Neural progenitor cell (in vitro differentiated cells): ENCODE results near the gene TLCD2. TPM values are rescaled to one million over a fixed set of nuclear protein-coding genes. Genes with fewer than 3 reads are reported as not detected.
"Not testable (repeated sequence)": the region's sequence is repeated elsewhere in the genome, so short reads cannot be mapped to it uniquely, and the experiment has no call there.

Experiments
- DNase-seq: peaks from one replicate; pipeline ENCODE4 v3.0.0-alpha.2; 2016; ENCODE audit warnings: low spot score
- H2AFZ ChIP-seq: fragments of 200-600 bp; sonication (generic); replicated peaks from 2 replicates; pipeline ENCODE4 v1.6.1; 2016; ENCODE audit warnings: antibody characterized with exemption
- H3F3A ChIP-seq: fragments of 200-600 bp; sonication (generic); 2 replicates; pipeline ENCODE4 v1.6.1; 2016; ENCODE audit warnings: antibody characterized with exemption, low read depth
- H3K27ac ChIP-seq: fragments of 200-600 bp; sonication (generic); 2 replicates; pipeline ENCODE4 v1.5.1; 2016; ENCODE audit warnings: mild to moderate bottlenecking
- H3K27me3 ChIP-seq: fragments of 200-600 bp; sonication (generic); 2 replicates; pipeline ENCODE4 v1.6.1; 2016; ENCODE audit warnings: mild to moderate bottlenecking, moderate library complexity
- H3K36me3 ChIP-seq: fragments of 200-600 bp; sonication (generic); 2 replicates; pipeline ENCODE4 v1.5.1; 2016
- H3K4me1 ChIP-seq: fragments of 200-600 bp; sonication (generic); 2 replicates; pipeline ENCODE4 v1.6.1; 2016; ENCODE audit warnings: mixed run types
- H3K4me2 ChIP-seq: fragments of 200-600 bp; sonication (generic); 2 replicates; pipeline ENCODE4 v1.6.1; 2016
- H3K4me3 ChIP-seq: fragments of 200-600 bp; sonication (generic); 2 replicates; pipeline ENCODE4 v1.5.1; 2016
- H3K79me2 ChIP-seq: fragments of 200-600 bp; sonication (generic); 2 replicates; pipeline ENCODE4 v1.6.1; 2016; ENCODE audit warnings: low read depth
- H3K9ac ChIP-seq: fragments of 200-600 bp; sonication (generic); 2 replicates; pipeline ENCODE4 v1.6.1; 2016
- H3K9me3 ChIP-seq: fragments of 200-600 bp; sonication (generic); 2 replicates; pipeline ENCODE4 v1.5.1; 2016; ENCODE audit warnings: low read depth
- H4K20me1 ChIP-seq: fragments of 200-600 bp; sonication (generic); 2 replicates; pipeline ENCODE4 v1.6.1; 2016; ENCODE audit warnings: low read depth
- H3K27ac Mint-ChIP-seq: 3 replicates; pipeline ENCODE4 v1.8.0; 2021; ENCODE audit warnings: mixed read lengths
- H3K27me3 Mint-ChIP-seq: 2 replicates; pipeline ENCODE4 v1.8.0; 2022; ENCODE audit warnings: low read depth, mild to moderate bottlenecking, inconsistent platforms, moderate library complexity, mixed read lengths; ENCODE audit not compliant: insufficient read depth
- H3K36me3 Mint-ChIP-seq: 3 replicates; pipeline ENCODE4 v1.8.0; 2021; ENCODE audit warnings: mixed read lengths
- H3K4me1 Mint-ChIP-seq: 3 replicates; pipeline ENCODE4 v1.8.0; 2021; ENCODE audit warnings: mixed read lengths
- H3K4me3 Mint-ChIP-seq: 3 replicates; pipeline ENCODE4 v1.8.0; 2021; ENCODE audit warnings: mild to moderate bottlenecking, moderate library complexity, mixed read lengths
- H3K9me3 Mint-ChIP-seq: 3 replicates; pipeline ENCODE4 v1.8.0; 2020; ENCODE audit warnings: mixed read lengths
- CTCF ChIP-seq: fragments of 200-600 bp; sonication (generic); IDR thresholded peaks from 2 replicates; pipeline ENCODE4 v1.5.1; 2017; ENCODE audit warnings: antibody characterized with exemption, mild to moderate bottlenecking
- EZH2 ChIP-seq: fragments of 200-600 bp; sonication (generic); IDR thresholded peaks from 2 replicates; pipeline ENCODE4 v1.6.1; 2017; ENCODE audit warnings: antibody characterized with exemption, mild to moderate bottlenecking, moderate library complexity
- EZH2phosphoT487 ChIP-seq: fragments of 200-600 bp; sonication (generic); IDR thresholded peaks from 2 replicates; pipeline ENCODE4 v1.6.1; 2017; ENCODE audit warnings: antibody characterized with exemption
- total RNA-seq: library from RNA; depleted of rRNA; stranded (reverse); fragments of >200 nt; gene quantifications from 2 replicates; pipeline ENCODE4 v1.2.3, GENCODE V29; 2015; ENCODE audit warnings: low replicate concordance

The TLCD2 gene
- total RNA-seq, 1 donor from 2014 or later = 0.15 TPM

GRCh38 chr17:1673041-1673785 is 37.0 kb downstream of the TLCD2 start:
- H3K79me2 ChIP-seq = peaks cover 10% of the 10 kb centered on the region
- H3K36me3 ChIP-seq = peaks cover 28% of the 10 kb centered on the region
- peaks cover 44% of the 10 kb centered on the region for H3F3A ChIP-seq
- H3K9me3 ChIP-seq = no peaks in the 10 kb centered on the region
- Mint-ChIP-seq H3K4me1 (no peaks in the 10 kb centered on the region), H3K27ac (no peak overlapping the region), H3K4me3 (no peak overlapping the region), H3K9me3 (no peaks in the 10 kb centered on the region), H3K36me3 (peaks cover 52% of the 10 kb centered on the region), H3K27me3 (peaks cover 2% of the 10 kb centered on the region)
- no peak overlapping the region for H3K4me2 ChIP-seq
- no peaks in the 10 kb centered on the region for H3K4me1 ChIP-seq
- H3K27me3 ChIP-seq = no peaks in the 10 kb centered on the region
- no peak overlapping the region for H3K4me3 ChIP-seq
- no peak for TF ChIP-seq CTCF
- no peak for TF ChIP-seq EZH2phosphoT487
- TF ChIP-seq EZH2 = no peak
- peaks cover 51% of the 10 kb centered on the region for H4K20me1 ChIP-seq
- no peak overlapping the region for H3K27ac ChIP-seq
- H3K9ac ChIP-seq = no peak overlapping the region
- H2AFZ ChIP-seq = no peak overlapping the region
- DNase-seq = no peak

GRCh38 chr17:1663934-1664333 is 46.2 kb downstream of the TLCD2 start:
- not testable (repeated sequence) for H3K4me3 ChIP-seq, H3K4me1 Mint-ChIP-seq, H2AFZ ChIP-seq, H3K27me3 ChIP-seq, H3K9me3 Mint-ChIP-seq, H3K4me3 Mint-ChIP-seq, H3F3A ChIP-seq, H3K9ac ChIP-seq, H3K4me2 ChIP-seq, H3K27ac Mint-ChIP-seq, H3K4me1 ChIP-seq, H3K27ac ChIP-seq, H3K9me3 ChIP-seq, H3K27me3 Mint-ChIP-seq, DNase-seq
- Histone ChIP-seq H3K79me2 (peaks cover 44% of the 10 kb centered on the region), H3K36me3 (peaks cover 38% of the 10 kb centered on the region), H4K20me1 (peaks cover 30% of the 10 kb centered on the region)
- H3K36me3 Mint-ChIP-seq = peaks cover 49% of the 10 kb centered on the region

- no peak overlapping the region for H2AFZ ChIP-seq
- H3K4me1 ChIP-seq = no peaks in the 10 kb centered on the region
- no peaks in the 10 kb centered on the region for H3K9me3 Mint-ChIP-seq
- H3K4me3 ChIP-seq = no peak overlapping the region
- peaks cover 49% of the 10 kb centered on the region for H3K36me3 ChIP-seq
- peaks cover 26% of the 10 kb centered on the region for H3K79me2 ChIP-seq
- H3K36me3 Mint-ChIP-seq = peaks cover 55% of the 10 kb centered on the region
- H3K27ac Mint-ChIP-seq = no peak overlapping the region
- no peak overlapping the region for H3K9ac ChIP-seq
- TF ChIP-seq EZH2 (no peak), CTCF (no peak), EZH2phosphoT487 (no peak)
- H3K4me2 ChIP-seq = no peak overlapping the region
- H3K27me3 ChIP-seq = no peaks in the 10 kb centered on the region
- H3F3A ChIP-seq = peaks cover 8% of the 10 kb centered on the region
- no peak overlapping the region for H3K27ac ChIP-seq
- no peaks in the 10 kb centered on the region for H3K9me3 ChIP-seq
- no peak overlapping the region for H3K4me3 Mint-ChIP-seq
- no peaks in the 10 kb centered on the region for H3K4me1 Mint-ChIP-seq
- peaks cover 20% of the 10 kb centered on the region for H4K20me1 ChIP-seq
- peaks cover 4% of the 10 kb centered on the region for H3K27me3 Mint-ChIP-seq
- DNase-seq = no peak
These were observed 49.1 kb downstream of the TLCD2 start for GRCh38 chr17:1661045-1661444.

GRCh38 chr17:1658100-1658499 is 52.1 kb downstream of the TLCD2 start:
- Histone ChIP-seq H3K79me2 (peaks cover 5% of the 10 kb centered on the region), H4K20me1 (peaks cover 14% of the 10 kb centered on the region), H3K36me3 (peaks cover 51% of the 10 kb centered on the region), H3K4me1 (no peaks in the 10 kb centered on the region), H2AFZ (no peak overlapping the region), H3K27me3 (no peaks in the 10 kb centered on the region), H3K9me3 (no peaks in the 10 kb centered on the region), H3K27ac (no peak overlapping the region), H3K4me2 (no peak overlapping the region), H3K9ac (no peak overlapping the region), H3F3A (peaks cover 16% of the 10 kb centered on the region), H3K4me3 (no peak overlapping the region)
- Mint-ChIP-seq H3K4me3 (no peak overlapping the region), H3K36me3 (peaks cover 70% of the 10 kb centered on the region), H3K9me3 (no peaks in the 10 kb centered on the region), H3K4me1 (no peaks in the 10 kb centered on the region), H3K27ac (no peak overlapping the region), H3K27me3 (peaks cover 2% of the 10 kb centered on the region)
- no peak for TF ChIP-seq CTCF
- TF ChIP-seq EZH2phosphoT487 = no peak
- TF ChIP-seq EZH2 = no peak
- DNase-seq = no peak
